Hematopoietic multipotent progenitor cell treated with erythropoietin and hydrocortisone succinate and interleukin-3 and kit ligand, for 4 days (in vitro differentiated cells): ENCODE measurements around the gene TTC33.

Experiments used
- DNase-seq: peaks from one replicate; pipeline ENCODE4 v3.0.0-alpha.2; 2015

Gene TTC33

GRCh38 chr5:40475561-40475960, 280.2 kb downstream of the TTC33 start:
- DNase-seq: no peak

DNA sequence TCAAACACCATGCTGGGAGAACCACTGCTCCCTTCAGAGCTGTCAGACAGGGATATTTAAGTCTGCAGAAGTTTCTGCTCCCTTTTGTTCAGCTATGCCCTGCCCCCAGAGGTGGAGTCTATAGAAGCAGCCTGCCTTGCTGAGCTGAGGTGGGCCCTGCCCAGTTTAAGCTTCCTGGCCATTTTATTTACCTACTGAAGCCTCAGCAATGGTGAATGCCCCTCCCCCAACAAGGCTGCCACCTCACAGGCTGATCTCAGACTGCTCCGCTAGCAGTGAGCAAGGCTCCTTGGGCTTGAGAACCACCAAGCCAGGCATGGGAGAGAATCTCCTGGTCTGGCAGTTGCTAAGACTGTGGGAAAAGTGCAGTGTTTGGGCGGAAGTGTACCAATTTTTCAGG, 281.5 kb downstream of the TTC33 start:
- no peak for DNase-seq

- no peak for DNase-seq
Measured at GRCh38 chr5:40465416-40465815, 290.3 kb downstream of the TTC33 start.

- no peak for DNase-seq
Measured at GRCh38 chr5:40464511-40464910, 291.2 kb downstream of the TTC33 start.
